Fibroblast of lung (primary cell): ENCODE measurements around the gene ACTR2.

ENCODE experiments used
- EZH2 ChIP-seq: IDR thresholded peaks from 2 replicates; pipeline ENCODE4 v1.5.1; 2012; ENCODE audit warnings: low read length, control low read depth, mild to moderate bottlenecking; ENCODE audit errors: missing control alignments
- TF ChIP-seq, protein P1 (sequence below), 2 donors: IDR thresholded peaks in 1 of 2; conservative IDR thresholded peaks in 1 of 2; 1 replicate in 1 of 2; 2 replicates in 1 of 2; pipeline ENCODE4 v1.5.1; 2011 to 2012; ENCODE audit warnings: low read length in 2 of 2, control low read depth in 1 of 2, inconsistent platforms in 1 of 2, low read depth in 1 of 2, mild to moderate bottlenecking in 1 of 2

GRCh38 chr2:65294136-65294535, 66.5 kb downstream of the ACTR2 start:
- TF ChIP-seq, protein P1, sequence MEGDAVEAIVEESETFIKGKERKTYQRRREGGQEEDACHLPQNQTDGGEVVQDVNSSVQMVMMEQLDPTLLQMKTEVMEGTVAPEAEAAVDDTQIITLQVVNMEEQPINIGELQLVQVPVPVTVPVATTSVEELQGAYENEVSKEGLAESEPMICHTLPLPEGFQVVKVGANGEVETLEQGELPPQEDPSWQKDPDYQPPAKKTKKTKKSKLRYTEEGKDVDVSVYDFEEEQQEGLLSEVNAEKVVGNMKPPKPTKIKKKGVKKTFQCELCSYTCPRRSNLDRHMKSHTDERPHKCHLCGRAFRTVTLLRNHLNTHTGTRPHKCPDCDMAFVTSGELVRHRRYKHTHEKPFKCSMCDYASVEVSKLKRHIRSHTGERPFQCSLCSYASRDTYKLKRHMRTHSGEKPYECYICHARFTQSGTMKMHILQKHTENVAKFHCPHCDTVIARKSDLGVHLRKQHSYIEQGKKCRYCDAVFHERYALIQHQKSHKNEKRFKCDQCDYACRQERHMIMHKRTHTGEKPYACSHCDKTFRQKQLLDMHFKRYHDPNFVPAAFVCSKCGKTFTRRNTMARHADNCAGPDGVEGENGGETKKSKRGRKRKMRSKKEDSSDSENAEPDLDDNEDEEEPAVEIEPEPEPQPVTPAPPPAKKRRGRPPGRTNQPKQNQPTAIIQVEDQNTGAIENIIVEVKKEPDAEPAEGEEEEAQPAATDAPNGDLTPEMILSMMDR (conservative IDR thresholded peaks at IDR 0.05 in 1 of 2, IDR thresholded peaks at IDR 0.05 in 1 of 2; ENCODE audit: low read depth in 1 of 2, low read length in 2 of 2) = no peak
- no peak for TF ChIP-seq EZH2
